Breast epithelium (tissue), 3 donors: ENCODE data around the gene ELMO3.

Experiments used
- CTCF ChIP-seq, 3 donors: fragments of 450-650 bp; IDR thresholded peaks; one replicate each; pipeline ENCODE4 v1.5.1; 2016 to 2017; ENCODE audit warnings: antibody characterized with exemption in 3 of 3, mild to moderate bottlenecking in 3 of 3, moderate library complexity in 3 of 3
- POLR2A ChIP-seq: fragments of 450-650 bp; IDR thresholded peaks from one replicate; pipeline ENCODE4 v1.6.1; 2016; ENCODE audit warnings: antibody characterized with exemption, mild to moderate bottlenecking, moderate library complexity

GRCh38 chr16:67199808-67200198, 872 bp downstream of the ELMO3 start:
- no peak for TF ChIP-seq CTCF (IDR thresholded peaks at IDR 0.05)
- TF ChIP-seq POLR2A = no peak
